Astrocyte (in vitro differentiated cells and primary cell): ENCODE data around the gene DCAF12. TPM values are rescaled to one million over a fixed set of nuclear protein-coding genes. Genes with fewer than 3 reads are reported as not detected.

ENCODE experiments used
- DNase-seq: peaks from one replicate; pipeline ENCODE4 v3.0.0-alpha.2; 2010; ENCODE audit warnings: low read depth
- FAIRE-seq: peaks from 2 replicates; lab custom pipeline; 2011; peaks lifted over from hg19 to GRCh38; lab: Jason Lieb, UNC
- H2AFZ ChIP-seq: 2 replicates; pipeline ENCODE4 v1.6.0; 2012; ENCODE audit warnings: low read depth, low read length, inconsistent platforms
- H3K27ac ChIP-seq: 2 replicates; pipeline ENCODE4 v1.5.1; 2011; ENCODE audit warnings: low read depth, low read length, inconsistent platforms
- H3K27me3 ChIP-seq: 2 replicates; pipeline ENCODE4 v1.6.0; 2011; ENCODE audit warnings: low read length, inconsistent platforms; ENCODE audit not compliant: insufficient read depth
- H3K36me3 ChIP-seq: 2 replicates; pipeline ENCODE4 v1.5.1; 2011; ENCODE audit warnings: low read length, inconsistent platforms; ENCODE audit not compliant: insufficient read depth
- H3K4me1 ChIP-seq: 2 replicates; pipeline ENCODE4 v1.5.1; 2011; ENCODE audit warnings: low read length, inconsistent platforms; ENCODE audit not compliant: insufficient read depth
- H3K4me2 ChIP-seq: 2 replicates; pipeline ENCODE4 v1.6.0; 2012; ENCODE audit warnings: low read length, inconsistent platforms
- H3K4me3 ChIP-seq: 2 replicates; pipeline ENCODE4 v1.5.1; 2011; ENCODE audit warnings: low read depth, mild to moderate bottlenecking, low read length, inconsistent platforms; ENCODE audit not compliant: insufficient read depth
- H3K79me2 ChIP-seq: 2 replicates; pipeline ENCODE4 v1.6.0; 2012; ENCODE audit warnings: mild to moderate bottlenecking, low read length, inconsistent platforms; ENCODE audit not compliant: insufficient read depth
- H3K9ac ChIP-seq: 2 replicates; pipeline ENCODE4 v1.6.0; 2012; ENCODE audit warnings: mild to moderate bottlenecking, low read length, inconsistent platforms
- H3K9me3 ChIP-seq: 2 replicates; pipeline ENCODE4 v1.5.1; 2012; ENCODE audit warnings: low read depth, mild to moderate bottlenecking, low read length, inconsistent platforms; ENCODE audit not compliant: insufficient read depth
- H4K20me1 ChIP-seq: 2 replicates; pipeline ENCODE4 v1.6.0; 2012; ENCODE audit warnings: low read length, inconsistent platforms; ENCODE audit not compliant: insufficient read depth
- H3K27ac Mint-ChIP-seq: one replicate; pipeline ENCODE4 v1.8.0; 2021; ENCODE audit warnings: mild to moderate bottlenecking, mixed read lengths; ENCODE audit not compliant: unreplicated experiment
- H3K27me3 Mint-ChIP-seq: one replicate; pipeline ENCODE4 v1.8.0; 2021; ENCODE audit warnings: low read depth, mixed read lengths; ENCODE audit not compliant: unreplicated experiment
- H3K36me3 Mint-ChIP-seq: one replicate; pipeline ENCODE4 v1.8.0; 2021; ENCODE audit warnings: low read depth, mixed read lengths; ENCODE audit not compliant: unreplicated experiment
- H3K4me1 Mint-ChIP-seq: one replicate; pipeline ENCODE4 v1.8.0; 2021; ENCODE audit warnings: low read depth, mixed read lengths; ENCODE audit not compliant: unreplicated experiment
- H3K4me3 Mint-ChIP-seq: one replicate; pipeline ENCODE4 v1.8.0; 2021; ENCODE audit warnings: mild to moderate bottlenecking, moderate library complexity, mixed read lengths; ENCODE audit not compliant: unreplicated experiment
- H3K9me3 Mint-ChIP-seq: one replicate; pipeline ENCODE4 v1.8.0; 2021; ENCODE audit warnings: mild to moderate bottlenecking, mixed read lengths; ENCODE audit not compliant: unreplicated experiment
- CTCF ChIP-seq: IDR thresholded peaks from 2 replicates; pipeline ENCODE4 v1.5.1; 2011; ENCODE audit warnings: low read depth, mild to moderate bottlenecking, inconsistent platforms, low read length, moderate library complexity; ENCODE audit not compliant: insufficient read depth
- EZH2 ChIP-seq: IDR thresholded peaks from 2 replicates; pipeline ENCODE4 v1.6.1; 2012; ENCODE audit warnings: mild to moderate bottlenecking, low read length, inconsistent platforms; ENCODE audit not compliant: insufficient read depth
- total RNA-seq: library from RNA; stranded (reverse); gene quantifications from 2 replicates; pipeline ENCODE4 v1.2.1, GENCODE V29; 2021

Gene DCAF12
- total RNA-seq, 1 donor from 2014 or later: 36.0 TPM

GRCh38 chr9:34037626-34038025, 88.9 kb downstream of the DCAF12 start:
- FAIRE-seq (no peak), DNase-seq (no peak)
- Histone ChIP-seq H3K4me2 (no peak overlapping the region), H3K9me3 (no peaks in the 10 kb centered on the region), H3K9ac (no peak overlapping the region), H4K20me1 (peaks cover 69% of the 10 kb centered on the region), H3K4me3 (no peak overlapping the region), H3K27me3 (no peaks in the 10 kb centered on the region), H3K36me3 (peaks cover 2% of the 10 kb centered on the region), H2AFZ (no peak overlapping the region), H3K4me1 (no peaks in the 10 kb centered on the region), H3K79me2 (peaks cover 81% of the 10 kb centered on the region), H3K27ac (no peak overlapping the region)
- peaks cover 3% of the 10 kb centered on the region for H3K4me1 Mint-ChIP-seq
- no peak overlapping the region for H3K4me3 Mint-ChIP-seq
- no peak overlapping the region for H3K27ac Mint-ChIP-seq
- no peaks in the 10 kb centered on the region for H3K27me3 Mint-ChIP-seq
- TF ChIP-seq CTCF (no peak), EZH2 (no peak)
- H3K9me3 Mint-ChIP-seq: no peaks in the 10 kb centered on the region
- peaks cover 6% of the 10 kb centered on the region for H3K36me3 Mint-ChIP-seq

- Histone ChIP-seq H3K9me3 (no peaks in the 10 kb centered on the region), H3K4me1 (no peaks in the 10 kb centered on the region), H3K36me3 (peaks cover 2% of the 10 kb centered on the region), H3K27ac (no peak overlapping the region), H2AFZ (no peak overlapping the region), H3K27me3 (no peaks in the 10 kb centered on the region), H3K79me2 (peaks cover 81% of the 10 kb centered on the region), H3K4me2 (no peak overlapping the region), H4K20me1 (peaks cover 69% of the 10 kb centered on the region), H3K4me3 (no peak overlapping the region), H3K9ac (no peak overlapping the region)
- Mint-ChIP-seq H3K27me3 (no peaks in the 10 kb centered on the region), H3K4me1 (peaks cover 3% of the 10 kb centered on the region), H3K4me3 (no peak overlapping the region), H3K36me3 (peaks cover 6% of the 10 kb centered on the region), H3K27ac (peak overlapping the region; percentile 41), H3K9me3 (no peaks in the 10 kb centered on the region)
- no peak for FAIRE-seq
- TF ChIP-seq EZH2: no peak
- no peak for TF ChIP-seq CTCF
- DNase-seq: no peak
Measured at GRCh38 chr9:34036625-34037024, 89.9 kb downstream of the DCAF12 start.

Other genes starting within 250 kb of the DCAF12 start
- 65.4 and 73.3 TPM in 2 replicates for gene UBAP2, start 77.8 kb downstream of the DCAF12 start, total RNA-seq
- 52.0 and 60.8 TPM in 2 replicates for gene UBAP1, start 52.3 kb upstream of the DCAF12 start, total RNA-seq
- 0.79 and 0.86 TPM in 2 replicates for gene KIF24, start 202.6 kb upstream of the DCAF12 start, total RNA-seq
- gene NUDT2, start 202.9 kb upstream of the DCAF12 start, total RNA-seq: 12.8 and 12.9 TPM in 2 replicates